K562 (cell line): ENCODE measurements around the gene CUTA. TPM values are rescaled to one million over a fixed set of nuclear protein-coding genes. Genes with fewer than 3 reads are reported as not detected.

Experiments
- C11orf30 ChIP-seq: fragments of 450-650 bp; IDR thresholded peaks from 2 replicates; pipeline ENCODE4 v1.6.1; 2016; ENCODE audit warnings: low read depth, mild to moderate bottlenecking
- CBX5 ChIP-seq: IDR thresholded peaks from 2 replicates; pipeline ENCODE4 v1.6.1; 2014; ENCODE audit warnings: low read depth, borderline replicate concordance
- CC2D1A ChIP-seq: fragments of 450-650 bp; IDR thresholded peaks from 2 replicates; pipeline ENCODE4 v1.6.1; 2017; ENCODE audit warnings: mild to moderate bottlenecking
- CHD1 ChIP-seq: fragments of 200-600 bp; sonication (generic); IDR thresholded peaks from one replicate; pipeline ENCODE4 v1.6.1; 2012; ENCODE audit warnings: mild to moderate bottlenecking, moderate library complexity, low read length, inconsistent platforms
- COPS2 ChIP-seq: fragments of 450-650 bp; conservative IDR thresholded peaks from 2 replicates; pipeline ENCODE4 v1.6.1; 2016; ENCODE audit warnings: mild to moderate bottlenecking, moderate library complexity
- CXXC5 ChIP-seq: fragments of 250-450 bp; sonication (Bioruptor Pico); IDR thresholded peaks from 2 replicates; pipeline ENCODE4 v1.8.0; 2022; ENCODE audit warnings: inconsistent platforms, mild to moderate bottlenecking, moderate library complexity
- DPF2 ChIP-seq: fragments of 450-650 bp; IDR thresholded peaks from 2 replicates; pipeline ENCODE4 v1.6.1; 2016
- E2F6 ChIP-seq, 2 experiments: IDR thresholded peaks; 2 replicates each; pipeline ENCODE4 v1.6.1; 2011; ENCODE audit warnings: borderline replicate concordance in 1 of 2, control low read depth in 1 of 2, low read depth in 1 of 2, low read length in 1 of 2, mild to moderate bottlenecking in 1 of 2, mixed read lengths in 1 of 2, moderate library complexity in 1 of 2; ENCODE audit not compliant: insufficient read depth in 1 of 2, insufficient read length in 1 of 2, poor library complexity in 1 of 2, severe bottlenecking in 1 of 2; ENCODE audit errors: extremely low read depth in 1 of 2
- EZH2 ChIP-seq: IDR thresholded peaks from 2 replicates; pipeline ENCODE4 v1.6.1; 2012; ENCODE audit warnings: low read depth, mild to moderate bottlenecking, inconsistent platforms, low read length, borderline replicate concordance
- HMG20B ChIP-seq: fragments of 250-450 bp; sonication (Bioruptor Pico); IDR thresholded peaks from 2 replicates; pipeline ENCODE4 v1.5.0; 2021; ENCODE audit warnings: mild to moderate bottlenecking
- L3MBTL2 ChIP-seq: fragments of 450-650 bp; IDR thresholded peaks from 2 replicates; pipeline ENCODE4 v1.6.1; 2016; ENCODE audit warnings: mild to moderate bottlenecking, moderate library complexity
- MAFK ChIP-seq: IDR thresholded peaks from 2 replicates; pipeline ENCODE4 v1.6.1; 2011; ENCODE audit warnings: low read length, improper control_type of control experiment
- MAX ChIP-seq: sonication (generic); formaldehyde crosslinking; IDR thresholded peaks from 2 replicates; pipeline ENCODE4 v1.9.0; 2022; ENCODE audit warnings: mild to moderate bottlenecking, missing genetic modification reagents
- MTF1 ChIP-seq: fragments of 250-450 bp; sonication (Bioruptor Pico); IDR thresholded peaks from 2 replicates; pipeline ENCODE4 v1.9.0; 2021; ENCODE audit warnings: moderate library complexity, mild to moderate bottlenecking, inconsistent platforms, borderline replicate concordance
- MXI1 ChIP-seq: IDR thresholded peaks from 2 replicates; pipeline ENCODE4 v1.6.1; 2011; ENCODE audit warnings: low read depth, mild to moderate bottlenecking, improper control_type of control experiment, low read length
- MYC ChIP-seq, 2 experiments: fragments of 250-450 bp in 1 of 2; sonication (Bioruptor Pico) in 1 of 2; IDR thresholded peaks; 2 replicates each; pipeline versions ENCODE4 v1.5.1 to v1.6.1; 2012 to 2021; ENCODE audit warnings: low read depth in 2 of 2, borderline replicate concordance in 1 of 2, improper control_type of control experiment in 1 of 2, low read length in 1 of 2, mild to moderate bottlenecking in 1 of 2, moderate library complexity in 1 of 2
- NR3C1 ChIP-seq: sonication (generic); formaldehyde crosslinking; IDR thresholded peaks from 2 replicates; pipeline ENCODE4 v1.8.1; 2022; ENCODE audit warnings: missing genetic modification reagents
- PHF21A ChIP-seq: fragments of 450-650 bp; IDR thresholded peaks from 2 replicates; pipeline ENCODE4 v1.6.1; 2017; ENCODE audit warnings: low read depth, borderline replicate concordance
- POLR3A ChIP-seq: IDR thresholded peaks from 2 replicates; pipeline ENCODE4 v1.6.1; 2011; ENCODE audit warnings: borderline replicate concordance, mild to moderate bottlenecking, moderate library complexity; ENCODE audit not compliant: insufficient read length, insufficient read depth; ENCODE audit errors: extremely low read depth
- TAF1 ChIP-seq: IDR thresholded peaks from 2 replicates; pipeline ENCODE4 v1.6.1; 2011; ENCODE audit warnings: mild to moderate bottlenecking, low read length, moderate library complexity; ENCODE audit not compliant: insufficient read depth, control insufficient read depth, severe bottlenecking; ENCODE audit errors: extremely low read depth
- TARDBP ChIP-seq: fragments of 450-650 bp; IDR thresholded peaks from 2 replicates; pipeline ENCODE4 v1.6.1; 2016
- ZNF121 ChIP-seq: sonication (generic); formaldehyde crosslinking; conservative IDR thresholded peaks from 2 replicates; pipeline ENCODE4 v1.8.0; 2022; ENCODE audit warnings: missing genetic modification reagents
- ZNF253 ChIP-seq: fragments of 250-450 bp; sonication (Bioruptor Pico); conservative IDR thresholded peaks from 2 replicates; pipeline ENCODE4 v1.6.1; 2021; ENCODE audit warnings: mild to moderate bottlenecking
- ZNF282 ChIP-seq: sonication (generic); formaldehyde crosslinking; IDR thresholded peaks from 2 replicates; pipeline ENCODE4 v1.8.1; 2023; ENCODE audit warnings: missing genetic modification reagents
- ZNF324 ChIP-seq: fragments of 250-450 bp; sonication (Bioruptor Pico); IDR thresholded peaks from 2 replicates; pipeline ENCODE4 v1.4.0; 2020; ENCODE audit warnings: mild to moderate bottlenecking
- ZNF57 ChIP-seq: fragments of 450-650 bp; formaldehyde crosslinking; IDR thresholded peaks from 2 replicates; pipeline ENCODE4 v1.4.0; 2020; ENCODE audit warnings: mild to moderate bottlenecking, moderate library complexity
- ZNF77 ChIP-seq: fragments of 250-450 bp; sonication (Bioruptor Pico); IDR thresholded peaks from 2 replicates; pipeline ENCODE4 v1.5.0; 2020
- polyA plus RNA-seq, 8 experiments: library from polyadenylated mRNA; depleted of rRNA in 4 of 8; stranded (reverse) in 5 of 8; unstranded in 3 of 8; fragments of >200 nt; fragmentation: Nextera tagmentation in 2 of 8; fragmentation: Illumina TruSeq in 1 of 8; extraction: Ambion mirVana in 2 of 8; extraction: Trizol in 1 of 8; gene quantifications; 2 replicates each; pipeline versions ENCODE4 v1.2.1 to v1.2.3, GENCODE V29; 2011 to 2014; ENCODE audit warnings: inconsistent platforms in 1 of 8, missing spikeins in 1 of 8
- total RNA-seq, 7 experiments: library from RNA; depleted of rRNA in 6 of 7; stranded (reverse); fragments of >200 nt in 6 of 7; fragmentation: Illumina TruSeq in 2 of 7; extraction: Trizol in 2 of 7; gene quantifications; 2 replicates each; pipeline versions ENCODE4 v1.2.1 to v1.2.3, GENCODE V29; 2011 to 2021; ENCODE audit warnings: low replicate concordance in 1 of 7
- TF ChIP-seq, protein P1 (sequence below): fragments of 150-350 bp; conservative IDR thresholded peaks from 2 replicates; pipeline ENCODE4 v1.6.1; 2014; ENCODE audit warnings: low read length

The CUTA gene
- total and polyA plus RNA-seq, 9 of the 15 experiments (the other 6 are each of a cell fraction or from before 2014, with no cell fraction given): 166 to 682 (median 310) TPM

- peak in 1 of 2 experiments; percentile 50 for TF ChIP-seq E2F6 (IDR thresholded peaks at IDR 0.05; ENCODE audit: borderline replicate concordance in 1 of 2, extremely low read depth in 1 of 2, insufficient read depth in 1 of 2, insufficient read length in 1 of 2, low read depth in 1 of 2, low read length in 1 of 2, poor library complexity in 1 of 2, severe bottlenecking in 1 of 2)
- TF ChIP-seq CXXC5: no peak
- TF ChIP-seq MAFK: no peak
- TF ChIP-seq CBX5: no peak
- no peak for TF ChIP-seq ZNF324
- no peak for TF ChIP-seq ZNF282 (CRISPR knock-in tag)
- no peak for TF ChIP-seq HMG20B (CRISPR knock-in tag)
- TF ChIP-seq MYC (IDR thresholded peaks at IDR 0.05; ENCODE audit: low read depth, low read length): 0 out of 2 replicates have a peak, but pooled peaks have one; percentile 41
- no peak for TF ChIP-seq MYC (CRISPR knock-in tag; IDR thresholded peaks at IDR 0.05; ENCODE audit: borderline replicate concordance, low read depth)
- TF ChIP-seq MTF1 (CRISPR knock-in tag): no peak
- TF ChIP-seq ZNF121: no peak
- TF ChIP-seq CHD1: no peak
- 0 out of 2 replicates have a peak, but pooled peaks have one; percentile 12 for TF ChIP-seq L3MBTL2
- no peak for TF ChIP-seq DPF2
- no peak for TF ChIP-seq TAF1
- TF ChIP-seq ZNF253 (CRISPR knock-in tag): no peak
- TF ChIP-seq ZNF77 (CRISPR knock-in tag): no peak
- TF ChIP-seq COPS2: no peak
- no peak for TF ChIP-seq NR3C1 (CRISPR knock-in tag)
- no peak for TF ChIP-seq EZH2
- TF ChIP-seq ZNF57 (CRISPR knock-in tag): no peak
- TF ChIP-seq MXI1: no peak
- peak; percentile 32; the same call in 1 of the 2 replicates for TF ChIP-seq C11orf30
- TF ChIP-seq POLR3A: no peak
- no peak for TF ChIP-seq CC2D1A
- no peak for TF ChIP-seq MAX
- 0 out of 2 replicates have a peak, but pooled peaks have one; percentile 37 for TF ChIP-seq PHF21A
- TF ChIP-seq, protein P1, sequence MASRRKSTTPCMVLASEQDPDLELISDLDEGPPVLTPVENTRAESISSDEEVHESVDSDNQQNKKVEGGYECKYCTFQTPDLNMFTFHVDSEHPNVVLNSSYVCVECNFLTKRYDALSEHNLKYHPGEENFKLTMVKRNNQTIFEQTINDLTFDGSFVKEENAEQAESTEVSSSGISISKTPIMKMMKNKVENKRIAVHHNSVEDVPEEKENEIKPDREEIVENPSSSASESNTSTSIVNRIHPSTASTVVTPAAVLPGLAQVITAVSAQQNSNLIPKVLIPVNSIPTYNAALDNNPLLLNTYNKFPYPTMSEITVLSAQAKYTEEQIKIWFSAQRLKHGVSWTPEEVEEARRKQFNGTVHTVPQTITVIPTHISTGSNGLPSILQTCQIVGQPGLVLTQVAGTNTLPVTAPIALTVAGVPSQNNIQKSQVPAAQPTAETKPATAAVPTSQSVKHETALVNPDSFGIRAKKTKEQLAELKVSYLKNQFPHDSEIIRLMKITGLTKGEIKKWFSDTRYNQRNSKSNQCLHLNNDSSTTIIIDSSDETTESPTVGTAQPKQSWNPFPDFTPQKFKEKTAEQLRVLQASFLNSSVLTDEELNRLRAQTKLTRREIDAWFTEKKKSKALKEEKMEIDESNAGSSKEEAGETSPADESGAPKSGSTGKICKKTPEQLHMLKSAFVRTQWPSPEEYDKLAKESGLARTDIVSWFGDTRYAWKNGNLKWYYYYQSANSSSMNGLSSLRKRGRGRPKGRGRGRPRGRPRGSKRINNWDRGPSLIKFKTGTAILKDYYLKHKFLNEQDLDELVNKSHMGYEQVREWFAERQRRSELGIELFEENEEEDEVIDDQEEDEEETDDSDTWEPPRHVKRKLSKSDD: no peak
- TF ChIP-seq TARDBP: no peak
Observed at GRCh38 chr6:33438978-33439594, 21.2 kb upstream of the CUTA start (continued).
